Measurements from ENCODE around the gene OR2B3. TPM values are rescaled to one million over a fixed set of nuclear protein-coding genes. Genes with fewer than 3 reads are reported as not detected.

OR2B3 gene
- total RNA-seq: not detected
- polyA plus RNA-seq: not detected
- long read RNA-seq, donor 1: 0 reads
- long read RNA-seq, donor 2: 0 reads
- long read RNA-seq, donor 3: 0 reads
- long read RNA-seq, donor 4: 0 reads
- long read RNA-seq, donor 5: 0 reads
- long read RNA-seq, donor 6: 0 reads
- long read RNA-seq, donor 7: 0 reads
- long read RNA-seq, donor 8: 0 reads
- long read RNA-seq, donor 9: 0 reads
- long read RNA-seq, donor 10: 0 reads

DNA sequence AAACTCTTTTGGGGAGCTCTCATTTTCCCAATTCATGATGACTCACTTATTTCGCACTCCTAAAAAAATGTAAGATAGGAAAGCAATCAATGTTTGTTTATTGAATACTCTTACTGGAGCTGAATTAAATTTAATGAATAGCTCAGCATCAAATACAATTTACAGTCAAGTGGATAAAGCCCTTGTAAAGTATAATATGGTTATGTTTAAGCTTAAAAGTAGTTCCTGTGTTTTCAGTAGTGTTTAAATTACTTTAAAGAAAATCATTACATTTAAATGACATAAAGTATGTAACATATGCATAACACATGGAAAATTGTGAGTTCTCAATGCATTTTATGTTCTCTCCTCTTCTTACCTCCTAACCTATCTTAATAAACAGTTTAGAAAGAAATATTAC, at the start of gene OR2B3:
Gene OR2B3, minus strand, starts transcription at position 101 of the 400 bp plus-strand sequence. Its CDS starts 65 bp downstream, at position 36.
- Histone ChIP-seq H3K4me3 (no peak within 1 kb of the TSS), H3K36me3 (replicated peaks in 1 of 2) (no peaks in the 10 kb centered on the region), H3K27me3 (no peaks in the 10 kb centered on the region), H3K27ac (no peak within 1 kb of the TSS), H3K4me1 (replicated peaks in 1 of 2) (no peaks in the 10 kb centered on the region), H3K9me3 (replicated peaks in 1 of 3) (peaks cover 0 to 4% (median 0%) of the 10 kb centered on the region in 3 donors)
- intact Hi-C loops (cut with DNase I): no loop called here
- WGBS, 4 donors: 47 to 93% (median 81%) methylated on average over 1 of the region's 1 CpG
- TF ChIP-seq CTCF (IDR thresholded peaks at IDR 0.05): no peak
- no peak for TF ChIP-seq POLR2A (IDR thresholded peaks at IDR 0.05)
- no peak for DNase-seq

GRCh38 chr6:29131691-29132090, 44.6 kb upstream of the OR2B3 start:
- Histone ChIP-seq H3K9me3 (replicated peaks in 1 of 3) (no peaks in the 10 kb centered on the region), H3K4me3 (no peak overlapping the region), H3K4me1 (replicated peaks in 1 of 2) (no peaks in the 10 kb centered on the region), H3K27ac (no peak overlapping the region), H3K36me3 (replicated peaks in 1 of 2) (no peaks in the 10 kb centered on the region), H3K27me3 (no peaks in the 10 kb centered on the region)
- WGBS, 4 donors: 51 to 72% (median 72%) methylated on average over 2 of the region's 2 CpGs
- intact Hi-C loops (cut with DNase I): no loop called here
- TF ChIP-seq CTCF (IDR thresholded peaks at IDR 0.05): no peak
- TF ChIP-seq POLR2A (IDR thresholded peaks at IDR 0.05): no peak
- no peak for DNase-seq

DNA sequence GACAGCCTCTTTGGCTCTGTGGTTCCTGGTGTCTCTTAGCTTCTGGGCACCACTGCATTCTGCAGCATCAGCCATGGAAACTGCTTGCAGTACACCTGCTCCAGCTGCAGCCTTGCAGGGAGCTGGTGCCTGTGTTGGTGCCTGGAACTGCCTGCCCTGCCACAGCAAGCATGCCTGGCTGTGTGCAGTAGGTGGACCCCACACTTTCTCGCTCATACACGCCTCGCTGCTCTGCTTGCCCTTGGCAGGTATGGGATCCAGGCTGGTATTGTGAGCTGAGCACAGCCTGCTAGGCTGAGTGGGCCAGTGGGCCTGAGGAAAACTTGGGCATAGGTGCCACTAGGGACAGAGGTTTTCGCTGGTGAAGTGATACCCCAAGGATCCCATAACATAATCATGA, 43.5 kb upstream of the OR2B3 start:
- H3K4me1 ChIP-seq (replicated peaks in 1 of 2): no peaks in the 10 kb centered on the region
- H3K9me3 ChIP-seq (replicated peaks in 1 of 3): no peaks in the 10 kb centered on the region
- intact Hi-C loops (cut with DNase I): no loop called here

More for the DNA sequence above, 43.5 kb upstream of the OR2B3 start:
- no peak overlapping the region for H3K4me3 ChIP-seq
- no peaks in the 10 kb centered on the region for H3K36me3 ChIP-seq (replicated peaks in 1 of 2)
- no peak for DNase-seq
- WGBS, 4 donors: 82 to 88% (median 85%) methylated on average over 2 to 4 of the region's 4 CpGs
- TF ChIP-seq CTCF (IDR thresholded peaks at IDR 0.05) (no peak), POLR2A (IDR thresholded peaks at IDR 0.05) (no peak)
- H3K27ac ChIP-seq: no peak overlapping the region
- H3K27me3 ChIP-seq: no peaks in the 10 kb centered on the region
